Sigmoid colon (tissue), 7 donors: ENCODE results near the gene F10. TPM values are rescaled to one million over a fixed set of nuclear protein-coding genes. Genes with fewer than 3 reads are reported as not detected.

ENCODE experiments used
- DNase-seq: peaks from one replicate; pipeline ENCODE4 v3.0.0-alpha.2; 2019
- H3K27ac ChIP-seq, 4 donors: fragments of 200-600 bp; sonication (generic); one replicate each; pipeline ENCODE4 v1.5.1; 2016 to 2019; ENCODE audit warnings: mild to moderate bottlenecking in 1 of 4
- H3K27me3 ChIP-seq, 3 donors: fragments of 200-600 bp; sonication (generic); one replicate each; pipeline ENCODE4 v1.5.1; 2019; ENCODE audit warnings: mild to moderate bottlenecking in 1 of 3
- H3K36me3 ChIP-seq, 4 donors: fragments of 200-600 bp; sonication (generic); one replicate each; pipeline ENCODE4 v1.5.1; 2016 to 2019
- H3K4me1 ChIP-seq, 4 donors: fragments of 200-600 bp; sonication (generic); one replicate each; pipeline ENCODE4 v1.5.1; 2017 to 2019
- H3K4me3 ChIP-seq, 4 donors: fragments of 200-600 bp; sonication (generic); one replicate each; pipeline ENCODE4 v1.5.1; 2017 to 2019; ENCODE audit warnings: mild to moderate bottlenecking in 2 of 4, moderate library complexity in 1 of 4
- H3K9me3 ChIP-seq, 4 donors: fragments of 200-600 bp in 3 of 4; sonication (generic) in 3 of 4; one replicate each; pipeline versions ENCODE4 v1.5.1 to v1.6.1; 2013 to 2019
- CTCF ChIP-seq, 4 experiments: fragments of 450-650 bp in 3 of 4; fragments of 200-600 bp in 1 of 4; IDR thresholded peaks; one replicate each; pipeline ENCODE4 v1.5.1; 2016 to 2019; ENCODE audit warnings: antibody characterized with exemption in 4 of 4, mild to moderate bottlenecking in 3 of 4, moderate library complexity in 2 of 4
- EP300 ChIP-seq, 4 donors: sonication (generic); formaldehyde crosslinking; IDR thresholded peaks; one replicate each; pipeline ENCODE4 v1.6.1; 2017; ENCODE audit warnings: antibody characterized with exemption in 4 of 4
- POLR2A ChIP-seq, 2 donors: fragments of 450-650 bp; IDR thresholded peaks; one replicate each; pipeline ENCODE4 v1.6.1; 2016; ENCODE audit warnings: antibody characterized with exemption in 2 of 2, mild to moderate bottlenecking in 2 of 2, moderate library complexity in 2 of 2
- POLR2AphosphoS5 ChIP-seq, 4 donors: sonication (generic); formaldehyde crosslinking; IDR thresholded peaks; one replicate each; pipeline ENCODE4 v1.6.1; 2017; ENCODE audit warnings: antibody characterized with exemption in 4 of 4
- WGBS, 2 donors: extraction: QIAGEN DNeasy Blood & Tissue Kit; methylation state at CpG; one replicate each; pipeline ENCODE4 v1.1.7; 2013; 5-methylcytosine and 5-hydroxymethylcytosine counted together
- intact Hi-C: fragments of 100-400 bp; cut with DNase I; formaldehyde crosslinking; loops from one replicate; pipeline ENCODE4 v1.15.1; 2023
- polyA plus RNA-seq, 3 donors: library from polyadenylated mRNA; stranded (reverse); fragments of 200-250 nt; gene quantifications; one replicate each; pipeline ENCODE4 v1.2.3, GENCODE V29; 2013
- small RNA-seq, 3 donors: library from RNA; depleted of rRNA; stranded (forward); fragments of <200 nt; gene quantifications; one replicate each; pipeline ENCODE3, GENCODE V24; 2016
- total RNA-seq, 4 donors: library from RNA; depleted of rRNA; stranded (reverse); fragments of >200 nt; gene quantifications; one replicate each; pipeline ENCODE4 v1.1.0, GENCODE V29; 2016
- donor health status: healthy with polysubstance abuse.
- donor health status: Bipolar disorder and iron deficiency.
- donor health status: healthy.

Gene F10
- total and polyA plus RNA-seq, 7 donors, result 2.4 to 10.0 (median 4.9) TPM; not detected in 1

GRCh38 chr13:113196970-113197737 lies 74.6 kb downstream of the F10 start:
- no peaks in the 10 kb centered on the region for H3K27me3 ChIP-seq
- intact Hi-C loops, result no loop called here
- 87 to 93% methylated on average over 9 of the region's 9 CpGs for WGBS, 2 donors
- no peaks in the 10 kb centered on the region for H3K9me3 ChIP-seq
- no peak overlapping the region for H3K4me3 ChIP-seq
- TF ChIP-seq POLR2AphosphoS5 (IDR thresholded peaks at IDR 0.05), result no peak
- no peak for TF ChIP-seq EP300 (IDR thresholded peaks at IDR 0.05)
- no peak for TF ChIP-seq POLR2A (IDR thresholded peaks at IDR 0.05)
- TF ChIP-seq CTCF (IDR thresholded peaks at IDR 0.05), result no peak
- DNase-seq, result no peak
- no peak overlapping the region for H3K27ac ChIP-seq
- H3K4me1 ChIP-seq, result peaks cover 0 to 4% (median 2%) of the 10 kb centered on the region in 4 donors
- H3K36me3 ChIP-seq, result peaks cover 21 to 83% (median 38%) of the 10 kb centered on the region in 4 donors

Small RNA genes within 50 kb of the gene (small RNA-seq; reads per million reads assigned to genes)
- 0 reads per million in 3 donors for gene AL137002.1

Other genes with a start within 250 kb of the F10 start
- gene MCF2L, start 153.6 kb upstream of the F10 start, total RNA-seq, result 10 to 100 TPM in 3 of 4 donors, 1 to 10 TPM in 1; 7.5 to 20.2 (median 13.0) TPM
- gene MCF2L, start 153.6 kb upstream of the F10 start, polyA plus RNA-seq, result 10 to 100 TPM; 43.5 to 59.9 (median 51.1) TPM
- not detected for gene F7, start 17.0 kb upstream of the F10 start, total RNA-seq
- under 1 TPM in 1 of 3 donors, not detected in 2; 0.36 TPM for gene F7, start 17.0 kb upstream of the F10 start, polyA plus RNA-seq
- gene PROZ, start 35.8 kb downstream of the F10 start, total RNA-seq, result not detected
- gene PROZ, start 35.8 kb downstream of the F10 start, polyA plus RNA-seq, result under 1 TPM in 1 of 3 donors, not detected in 2; 0.10 TPM
- gene PCID2, start 85.9 kb downstream of the F10 start, total RNA-seq, result 10 to 100 TPM; 44.1 to 70.9 (median 54.8) TPM
- gene PCID2, start 85.9 kb downstream of the F10 start, polyA plus RNA-seq, result 10 to 100 TPM; 18.0 to 32.5 (median 22.4) TPM
- 100 to 1,000 TPM in 1 of 4 donors, 10 to 100 TPM in 3; 72.6 to 115 (median 80.7) TPM for gene CUL4A, start 86.8 kb downstream of the F10 start, total RNA-seq
- 10 to 100 TPM; 22.2 to 38.5 (median 22.2) TPM for gene CUL4A, start 86.8 kb downstream of the F10 start, polyA plus RNA-seq
- 10 to 100 TPM; 77.3 to 91.0 (median 87.5) TPM for gene LAMP1, start 174.4 kb downstream of the F10 start, total RNA-seq
- 100 to 1,000 TPM in 1 of 3 donors, 10 to 100 TPM in 2; 20.4 to 125 (median 62.7) TPM for gene LAMP1, start 174.4 kb downstream of the F10 start, polyA plus RNA-seq
- 1 to 10 TPM; 6.7 to 9.9 (median 8.3) TPM for gene GRTP1, start 241.3 kb downstream of the F10 start, total RNA-seq
- gene GRTP1, start 241.3 kb downstream of the F10 start, polyA plus RNA-seq, result 10 to 100 TPM; 29.3 to 52.5 (median 39.6) TPM